ENCODE results near the gene MRPL39.
A peak's percentile ranks its signal among the peaks of the same experiment; 100 is the strongest.

The MRPL39 gene

DNA sequence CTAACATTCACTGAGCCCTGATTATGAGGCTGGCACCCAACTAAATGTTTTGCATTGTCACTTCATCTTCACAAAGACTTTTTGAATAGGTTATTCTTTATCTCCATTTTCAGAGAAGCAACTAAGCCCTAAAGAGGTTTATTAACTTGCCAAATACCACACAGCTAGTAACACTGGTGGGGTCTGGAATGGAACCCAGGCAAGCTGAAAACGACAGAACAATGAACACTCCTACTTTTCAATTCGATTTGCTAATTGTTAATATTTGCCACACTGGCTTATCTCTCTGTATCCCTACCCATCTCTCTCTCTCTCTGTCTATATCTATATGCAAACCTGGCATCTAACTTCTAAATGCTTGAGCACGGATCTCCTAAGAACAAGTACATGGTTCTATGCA is 40.6 kb downstream of the MRPL39 start:
- no peak for DNase-seq

DNA sequence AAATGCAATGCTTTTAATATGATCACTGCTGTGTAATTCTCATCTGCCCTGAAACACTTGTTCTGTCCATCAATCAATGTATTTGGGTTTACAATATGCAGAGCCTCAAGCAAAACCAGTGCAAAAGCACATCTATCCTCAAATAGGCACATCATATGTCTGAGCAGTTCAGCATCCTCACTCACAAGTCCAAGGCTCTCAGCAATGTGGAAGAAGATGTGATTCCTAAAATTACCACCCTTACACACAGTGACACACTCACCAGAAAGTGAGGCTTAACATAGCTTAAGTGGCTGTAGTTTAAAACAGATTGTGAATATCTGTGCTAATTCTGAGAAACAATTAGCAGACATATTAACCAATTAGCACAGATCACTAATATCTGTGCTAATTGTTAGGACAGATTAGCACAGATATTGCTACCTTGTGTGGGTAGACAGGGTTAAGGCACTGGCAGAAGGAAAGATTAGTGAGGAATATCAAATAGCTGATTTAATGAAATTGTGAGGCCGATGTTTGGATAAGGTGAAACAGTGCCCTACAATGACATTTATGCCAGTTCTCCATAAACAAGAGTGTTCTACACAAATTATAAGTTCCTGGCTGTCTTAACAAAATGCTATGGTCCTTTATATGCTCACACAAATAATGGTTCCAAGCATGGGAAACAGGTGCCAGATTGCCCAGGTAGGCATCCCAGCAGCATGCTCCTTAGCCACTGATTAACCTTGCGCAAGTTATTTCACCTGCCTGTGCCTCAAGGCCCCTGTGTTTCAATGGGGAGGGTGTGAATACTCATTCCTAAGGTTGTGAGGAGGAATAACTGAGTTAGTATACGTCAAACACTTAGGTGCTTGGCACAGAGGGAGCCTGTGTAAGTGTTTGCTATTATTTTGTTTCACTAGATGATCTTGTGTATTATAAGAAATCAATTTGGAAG is 41.7 kb downstream of the MRPL39 start:
- DNase-seq, result no peak

DNA sequence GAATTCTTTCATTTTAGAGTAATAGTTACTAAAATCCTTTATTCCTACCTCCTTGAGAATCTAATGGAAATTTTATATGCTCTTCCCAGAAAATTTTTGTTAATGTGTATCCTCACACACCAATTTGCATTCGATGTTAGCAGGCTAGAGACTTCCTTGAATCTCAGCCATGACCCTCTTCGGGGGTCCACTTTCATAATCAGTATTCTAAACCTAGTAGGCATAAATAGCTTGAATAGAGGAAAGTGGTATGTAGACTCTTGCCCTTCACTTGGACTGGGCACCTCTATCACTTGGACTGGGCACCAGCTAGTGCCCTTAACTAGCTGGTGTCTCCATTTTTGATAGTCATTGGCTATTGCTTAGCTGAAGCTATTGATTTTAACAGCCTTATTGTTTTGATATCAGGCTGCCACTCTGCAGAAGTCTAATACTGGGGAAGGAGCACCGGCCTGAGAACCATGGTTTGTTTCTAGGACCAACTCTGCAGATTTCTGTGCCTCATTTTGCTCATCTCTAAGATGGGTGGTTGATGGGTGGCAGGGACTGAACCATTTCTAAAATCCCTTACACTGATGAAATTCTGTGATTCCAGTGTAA is 42.8 kb downstream of the MRPL39 start:
- no peak for DNase-seq

DNA sequence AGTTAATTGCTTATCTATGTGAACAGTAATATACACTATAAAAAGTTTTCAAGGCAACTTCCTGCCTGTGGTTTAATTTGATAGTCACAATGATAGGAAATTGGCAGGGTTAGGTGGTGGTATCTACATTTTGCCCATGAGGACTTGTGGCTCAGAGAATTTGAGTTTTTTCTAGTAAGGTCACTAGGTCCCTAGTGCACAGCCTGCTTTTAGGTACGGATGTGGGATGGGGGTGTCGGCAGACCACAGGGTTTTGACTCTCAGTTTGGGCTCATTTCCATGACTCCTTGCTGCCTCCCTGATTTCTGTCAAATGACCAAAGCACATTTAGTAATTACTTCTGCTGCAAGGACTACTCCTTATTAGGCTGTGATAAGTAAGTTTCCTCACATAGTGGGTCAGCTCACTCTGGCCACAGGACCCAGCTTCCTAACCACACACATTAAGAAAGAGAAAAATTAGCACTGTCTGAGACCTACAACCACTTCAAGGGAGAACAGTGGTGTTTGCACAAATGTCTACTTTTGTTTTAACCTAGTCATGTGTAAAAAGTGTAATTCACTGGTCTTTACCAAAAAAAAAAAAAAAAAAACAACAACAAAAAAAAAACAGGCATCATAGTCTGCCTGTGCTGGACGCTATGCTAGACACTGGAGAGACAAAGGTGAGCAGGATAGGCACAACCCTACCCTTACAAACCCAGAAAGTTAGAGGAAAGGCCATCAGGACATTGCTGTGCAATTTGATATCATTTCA is 43.7 kb downstream of the MRPL39 start:
- peak; percentile 32 to 72 for DNase-seq

DNA sequence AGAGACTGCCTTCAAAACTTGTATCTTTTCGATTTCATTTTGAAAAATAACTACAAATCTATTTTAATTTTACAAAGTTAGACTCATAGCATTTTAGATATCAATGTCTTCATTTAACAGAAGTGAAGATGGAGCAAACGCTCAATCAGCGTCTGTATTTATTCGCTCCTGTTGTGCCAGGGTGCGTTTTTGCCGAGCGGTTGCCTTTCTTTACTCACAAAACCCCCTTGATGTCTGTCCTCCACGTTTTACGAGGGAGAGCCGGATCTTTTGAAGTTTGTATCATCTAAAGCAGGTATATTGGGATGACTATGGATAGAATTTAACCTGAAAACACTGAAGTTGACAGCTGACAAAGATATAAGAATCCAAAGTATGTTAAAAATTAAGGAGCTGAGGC is 44.6 kb downstream of the MRPL39 start:
- peak in 1 of 2 donors; percentile 34 for DNase-seq

DNA sequence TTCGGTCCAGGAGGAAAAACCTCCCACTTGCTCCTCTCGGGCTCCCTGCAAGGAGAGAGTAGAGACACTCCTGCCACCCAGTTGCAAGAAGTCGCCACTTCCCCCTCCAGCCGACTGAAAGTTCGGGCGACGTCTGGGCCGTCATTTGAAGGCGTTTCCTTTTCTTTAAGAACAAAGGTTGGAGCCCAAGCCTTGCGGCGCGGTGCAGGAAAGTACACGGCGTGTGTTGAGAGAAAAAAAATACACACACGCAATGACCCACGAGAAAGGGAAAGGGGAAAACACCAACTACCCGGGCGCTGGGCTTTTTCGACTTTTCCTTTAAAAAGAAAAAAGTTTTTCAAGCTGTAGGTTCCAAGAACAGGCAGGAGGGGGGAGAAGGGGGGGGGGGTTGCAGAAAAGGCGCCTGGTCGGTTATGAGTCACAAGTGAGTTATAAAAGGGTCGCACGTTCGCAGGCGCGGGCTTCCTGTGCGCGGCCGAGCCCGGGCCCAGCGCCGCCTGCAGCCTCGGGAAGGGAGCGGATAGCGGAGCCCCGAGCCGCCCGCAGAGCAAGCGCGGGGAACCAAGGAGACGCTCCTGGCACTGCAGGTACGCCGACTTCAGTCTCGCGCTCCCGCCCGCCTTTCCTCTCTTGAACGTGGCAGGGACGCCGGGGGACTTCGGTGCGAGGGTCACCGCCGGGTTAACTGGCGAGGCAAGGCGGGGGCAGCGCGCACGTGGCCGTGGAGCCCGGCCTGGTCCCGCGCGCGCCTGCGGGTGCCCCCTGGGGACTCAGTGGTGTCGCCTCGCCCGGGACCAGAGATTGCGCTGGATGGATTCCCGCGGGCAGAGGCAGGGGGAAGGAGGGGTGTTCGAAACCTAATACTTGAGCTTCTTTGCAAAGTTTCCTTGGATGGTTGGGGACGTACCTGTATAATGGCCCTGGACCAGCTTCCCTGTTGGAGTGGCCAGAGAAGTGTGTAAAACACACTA is 45.3 kb downstream of the MRPL39 start:
- DNase-seq, result peak; percentile 76 to 81

DNA sequence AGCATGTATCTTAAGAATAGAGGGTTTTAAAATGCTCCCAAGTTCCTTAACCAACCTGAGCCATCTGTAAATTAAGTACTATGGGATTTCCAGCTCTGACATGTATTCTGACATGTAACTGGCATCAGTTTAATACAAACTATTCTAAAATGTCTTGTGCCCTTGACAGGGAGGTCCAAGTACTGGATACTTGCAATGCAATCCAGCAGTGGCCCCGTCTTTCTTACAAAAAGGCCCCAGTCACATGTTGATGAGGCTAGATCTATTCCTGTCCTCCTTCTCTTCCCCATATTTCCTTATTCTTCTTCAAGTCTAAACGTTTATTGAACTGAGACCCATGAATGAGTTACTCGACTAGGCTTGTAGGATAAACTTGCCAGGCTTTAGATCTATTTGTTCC is 46.4 kb downstream of the MRPL39 start:
- DNase-seq, result no peak

DNA sequence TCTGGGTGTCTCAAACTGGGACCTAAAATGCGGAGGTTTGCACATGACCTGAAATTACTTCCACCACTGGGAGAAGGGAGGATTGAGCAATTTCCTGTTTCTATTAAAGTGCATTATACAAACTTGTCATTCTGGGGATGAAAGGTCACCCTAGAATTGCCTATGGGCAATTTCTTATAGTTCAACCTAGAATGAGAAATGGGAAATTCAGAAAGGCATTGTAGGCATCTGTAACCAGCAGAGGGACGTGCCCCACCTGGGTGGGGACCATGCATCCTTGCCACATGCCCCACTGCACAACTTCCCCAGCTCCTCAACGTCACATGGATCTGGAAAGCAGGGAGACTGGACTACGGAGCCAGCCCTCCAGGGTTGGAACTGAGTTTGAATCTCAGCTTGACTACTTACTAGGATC is 47.0 kb downstream of the MRPL39 start:
- no peak for DNase-seq

DNA sequence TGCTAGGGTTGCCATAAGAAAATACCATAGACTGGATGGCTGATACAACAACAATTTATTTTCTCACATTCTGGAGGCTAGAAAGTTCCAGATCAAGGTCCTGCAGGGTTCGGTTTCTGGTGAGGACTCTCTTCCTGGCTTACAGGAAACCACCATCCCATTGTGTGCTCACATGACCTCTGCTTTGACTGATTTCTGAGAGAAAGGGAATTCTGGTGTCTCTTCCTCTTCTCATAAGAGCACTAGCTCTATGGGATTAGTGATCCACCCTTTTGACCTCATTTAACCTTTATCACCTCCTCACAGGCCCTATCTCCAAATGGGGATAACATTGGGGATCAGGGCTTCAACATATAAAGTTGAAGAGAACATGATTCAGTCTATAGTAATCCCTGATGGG is 47.5 kb downstream of the MRPL39 start:
- no peak for DNase-seq

DNA sequence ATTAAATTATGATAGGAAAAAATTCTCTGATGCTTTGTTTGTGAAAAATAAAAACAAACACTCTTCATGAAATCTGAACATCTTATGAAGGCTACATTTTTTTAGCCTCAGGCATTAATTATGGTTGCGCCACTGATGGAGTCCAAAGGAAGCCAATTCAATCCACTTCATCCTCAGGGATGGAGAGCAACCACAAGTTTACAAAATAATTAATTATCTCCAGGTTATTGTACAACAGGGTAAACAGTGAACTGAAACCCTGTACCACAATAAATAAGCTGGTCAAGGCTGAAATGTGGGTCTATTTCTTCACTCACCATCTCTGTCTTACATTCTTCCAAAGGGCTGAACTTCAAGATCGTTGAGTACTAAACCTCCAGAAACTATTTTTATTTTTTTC is 49.2 kb downstream of the MRPL39 start:
- no peak for DNase-seq

DNA sequence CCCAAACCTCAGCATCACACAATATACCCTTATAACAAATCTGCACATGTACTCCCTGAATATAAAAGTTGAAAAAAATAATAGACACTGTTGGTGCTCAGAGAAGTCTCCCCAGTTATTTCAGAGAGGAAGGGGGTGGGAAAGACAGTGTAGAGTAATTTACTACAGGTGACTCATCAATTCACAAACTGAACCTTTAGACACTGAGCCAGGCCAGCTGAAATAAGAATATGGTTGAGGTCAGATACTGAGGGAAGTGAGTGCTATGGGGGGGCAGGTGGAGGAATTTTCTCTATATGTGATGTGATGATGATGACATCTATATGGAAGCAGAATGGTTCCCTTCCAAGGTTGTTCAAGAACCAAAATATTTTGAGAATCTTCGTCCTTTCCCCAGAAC is 50.1 kb downstream of the MRPL39 start:
- no peak for DNase-seq

DNA sequence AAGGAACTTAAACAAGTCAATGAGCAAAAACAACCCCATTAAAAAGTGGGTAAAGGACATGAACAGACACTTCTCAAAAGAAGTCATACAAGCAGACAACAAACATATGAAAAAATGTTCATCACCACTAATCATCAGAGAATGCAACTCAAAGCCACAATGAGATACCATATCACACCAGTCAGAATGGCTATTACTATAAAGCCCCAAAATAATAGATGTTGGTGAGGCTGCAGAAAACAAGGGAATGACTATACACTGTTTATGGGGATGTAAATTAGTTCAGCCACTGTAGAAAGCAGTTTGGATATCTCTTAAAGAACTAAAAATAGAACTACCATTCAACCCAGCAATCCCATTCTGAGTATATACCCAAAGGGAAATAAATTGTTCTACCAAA is 51.2 kb downstream of the MRPL39 start:
- no peak for DNase-seq

DNA sequence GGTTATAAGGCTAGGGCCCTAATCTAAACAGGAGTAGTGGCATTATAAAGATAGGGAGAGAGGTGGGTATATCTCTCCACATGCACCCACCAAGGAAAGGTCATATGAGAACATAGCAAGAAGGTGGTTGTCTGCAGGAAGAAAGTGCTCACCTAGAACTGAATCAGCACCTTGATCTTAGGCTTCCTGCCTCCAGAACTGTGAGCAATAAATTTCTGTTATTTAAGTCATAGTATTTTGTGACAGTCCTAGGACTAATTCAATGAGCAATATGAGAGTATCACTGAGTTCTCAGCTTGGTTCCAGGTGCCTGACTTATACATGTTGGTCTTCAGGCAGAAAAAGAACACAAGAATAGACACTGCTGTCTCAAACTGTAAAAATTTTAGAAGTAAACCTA is 51.8 kb downstream of the MRPL39 start:
- DNase-seq, result no peak

DNA sequence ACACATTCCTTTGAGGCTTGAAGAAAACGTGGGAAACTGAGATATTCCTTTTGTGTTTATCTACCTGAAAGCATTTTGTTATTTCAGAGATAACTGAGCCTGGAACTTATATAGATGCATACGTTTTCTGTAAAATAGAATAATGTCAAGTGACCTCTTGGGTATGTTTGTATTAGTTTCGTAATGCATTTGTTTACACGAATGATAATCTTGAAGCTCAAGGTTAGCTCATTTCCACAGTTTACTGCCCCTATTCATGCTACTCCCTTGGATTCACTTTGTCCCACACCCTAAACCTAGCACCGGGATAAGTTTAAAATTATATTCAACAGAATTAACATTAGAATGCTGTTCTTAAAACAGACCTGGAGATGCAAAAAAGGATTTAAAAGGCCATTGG is 54.4 kb downstream of the MRPL39 start:
- DNase-seq, result no peak

DNA sequence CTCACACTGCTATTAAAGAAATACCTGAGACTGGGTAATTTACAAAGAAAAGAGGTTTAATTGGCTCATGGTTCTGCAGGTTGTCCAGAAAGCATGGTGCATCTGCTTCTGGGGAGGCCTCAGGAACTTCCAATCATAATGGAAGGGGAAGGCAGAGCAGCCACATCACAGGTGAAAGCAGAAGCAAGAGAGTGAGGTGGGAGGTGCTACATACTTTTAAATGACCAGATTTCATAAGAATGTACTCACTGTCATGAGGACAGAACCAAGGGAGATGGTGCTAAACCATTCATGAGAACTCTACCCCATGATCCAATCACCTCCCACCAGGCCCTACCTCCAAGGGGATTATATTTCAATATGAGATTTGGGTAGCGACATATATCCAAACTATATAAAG is 55.7 kb downstream of the MRPL39 start:
- DNase-seq, result no peak

DNA sequence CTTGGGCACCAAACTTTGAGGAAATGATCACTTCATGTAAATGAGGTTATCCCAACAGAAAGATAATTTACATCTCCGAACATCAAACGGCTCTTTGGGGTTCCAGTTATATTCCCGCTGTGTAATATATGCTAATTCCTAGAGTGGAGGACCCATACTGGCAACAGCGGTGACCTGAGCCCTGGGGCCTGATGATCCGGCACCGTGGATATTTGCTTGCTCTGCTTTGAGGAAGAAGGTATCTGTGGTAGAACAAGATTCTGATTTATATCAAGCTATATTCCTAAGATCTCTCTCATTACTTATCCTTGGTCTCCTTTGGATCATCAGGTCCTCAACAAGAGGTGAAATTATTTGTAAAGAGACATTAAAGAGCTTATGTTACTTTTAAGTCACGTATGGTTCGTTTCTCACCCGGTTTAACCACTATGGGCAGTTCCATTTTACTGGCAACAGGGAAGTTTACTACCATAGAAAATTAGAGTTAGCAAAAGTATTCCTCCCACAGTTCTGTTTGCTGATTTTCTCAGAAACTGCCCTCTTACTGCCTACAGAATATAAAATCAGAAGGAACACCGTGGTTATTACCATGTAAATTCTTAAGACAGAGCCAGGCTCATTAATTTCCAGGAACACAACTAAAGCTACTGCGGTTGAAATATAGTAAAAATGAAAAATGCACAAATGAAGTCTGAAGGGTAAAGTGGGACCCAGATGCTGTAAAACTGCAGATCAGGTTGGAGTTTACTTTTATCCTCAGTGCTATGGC is 56.7 kb downstream of the MRPL39 start:
- DNase-seq, result no peak

DNA sequence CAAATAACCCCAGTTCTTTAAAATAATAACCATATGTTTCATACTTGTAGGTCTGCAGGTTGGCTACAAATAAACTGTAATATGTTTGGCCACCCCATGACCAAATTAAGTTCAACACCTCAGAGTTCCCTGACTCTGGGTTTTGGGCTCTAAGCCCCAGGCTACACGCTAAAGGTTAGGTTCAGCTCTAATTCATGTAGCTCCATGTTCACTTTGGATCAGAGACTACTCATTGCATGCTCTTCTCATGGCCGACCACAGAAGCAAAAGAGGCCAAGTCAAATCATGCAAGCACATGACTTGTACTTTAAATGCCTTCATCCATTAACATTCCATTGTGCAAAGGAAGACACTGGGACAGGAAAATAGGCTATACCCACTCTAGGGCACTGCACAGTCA is 66.2 kb downstream of the MRPL39 start:
- DNase-seq, result no peak

DNA sequence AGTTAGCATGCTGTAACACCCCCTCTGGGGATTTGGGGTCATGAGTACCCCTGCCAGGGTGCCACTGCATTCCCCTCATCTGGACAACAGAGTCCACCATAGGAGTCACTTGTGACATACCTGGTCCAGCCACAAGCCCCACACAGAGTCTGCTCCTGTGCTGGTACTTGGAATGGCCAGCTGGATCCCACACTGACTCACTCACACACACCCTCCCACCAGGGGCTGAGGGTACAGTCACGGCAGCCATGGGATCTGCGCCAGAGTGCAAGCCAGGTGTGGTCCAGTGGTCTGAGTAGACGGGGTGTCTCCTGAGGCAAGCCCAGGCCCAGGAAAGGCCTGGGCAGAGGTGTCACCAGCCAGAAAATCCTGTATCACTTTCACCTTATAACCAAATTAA is 67.7 kb downstream of the MRPL39 start:
- no peak for DNase-seq

DNA sequence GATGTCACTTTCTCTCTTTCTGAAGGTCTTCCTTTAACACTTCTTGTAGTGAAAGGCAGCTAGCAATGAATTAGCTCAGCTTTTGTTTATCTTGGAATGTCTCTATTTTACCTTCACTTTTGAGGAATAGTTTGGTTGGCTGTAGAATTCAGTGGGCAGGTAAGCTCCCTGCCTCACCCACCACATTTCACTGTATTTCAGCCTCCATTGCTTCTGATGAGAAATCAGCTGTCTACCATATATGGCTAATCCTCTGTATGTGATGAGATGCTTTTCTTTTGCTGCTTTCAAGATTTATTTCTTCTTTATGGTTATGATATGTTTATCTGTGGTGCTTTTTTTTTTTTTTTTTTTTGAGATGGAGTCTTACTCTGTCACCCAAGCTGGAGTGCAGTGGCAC is 70.1 kb downstream of the MRPL39 start:
- no peak for DNase-seq

DNA sequence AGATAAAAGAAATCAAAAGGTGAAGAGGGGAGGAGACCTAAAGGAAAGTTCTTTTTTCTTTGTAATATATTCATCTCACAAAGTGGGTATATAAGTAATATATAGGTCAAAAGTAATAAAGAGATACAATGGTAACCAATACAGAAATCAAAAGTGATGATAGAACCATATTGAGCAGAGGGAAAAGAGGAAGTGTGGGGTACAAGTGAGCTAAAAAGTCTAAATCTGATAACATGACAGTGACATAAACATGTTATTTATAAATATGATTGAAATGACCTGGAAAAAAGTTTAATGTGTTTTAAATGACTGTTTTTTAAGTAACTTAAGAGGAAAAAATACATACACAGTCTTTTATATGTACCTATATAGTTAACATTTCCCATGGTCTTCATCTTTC is 70.5 kb downstream of the MRPL39 start:
- no peak for DNase-seq

DNA sequence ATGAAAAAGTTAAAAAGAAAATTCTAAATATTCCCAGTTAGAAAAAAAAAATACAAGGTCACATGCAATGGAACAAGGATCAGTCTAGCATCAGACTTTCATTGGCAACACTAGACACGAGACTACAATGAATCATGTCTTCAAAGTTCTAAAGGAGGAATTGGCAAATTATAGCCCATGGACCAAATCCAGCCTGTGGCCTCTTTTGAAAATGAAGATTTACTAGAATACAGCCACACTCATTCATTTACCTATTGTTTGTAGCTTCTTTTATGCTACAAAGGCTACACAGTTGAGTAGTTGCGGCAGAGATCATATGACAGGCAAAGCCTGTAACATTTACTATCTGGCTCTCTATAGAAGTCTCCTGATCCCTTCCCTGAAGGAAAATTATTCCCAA is 71.4 kb downstream of the MRPL39 start:
- no peak for DNase-seq

All from CD4-positive, alpha-beta T cell treated with Interleukin-4 for 1 hour (primary cell).